ENCODE data around the gene TBC1D22A.

TBC1D22A gene

DNA sequence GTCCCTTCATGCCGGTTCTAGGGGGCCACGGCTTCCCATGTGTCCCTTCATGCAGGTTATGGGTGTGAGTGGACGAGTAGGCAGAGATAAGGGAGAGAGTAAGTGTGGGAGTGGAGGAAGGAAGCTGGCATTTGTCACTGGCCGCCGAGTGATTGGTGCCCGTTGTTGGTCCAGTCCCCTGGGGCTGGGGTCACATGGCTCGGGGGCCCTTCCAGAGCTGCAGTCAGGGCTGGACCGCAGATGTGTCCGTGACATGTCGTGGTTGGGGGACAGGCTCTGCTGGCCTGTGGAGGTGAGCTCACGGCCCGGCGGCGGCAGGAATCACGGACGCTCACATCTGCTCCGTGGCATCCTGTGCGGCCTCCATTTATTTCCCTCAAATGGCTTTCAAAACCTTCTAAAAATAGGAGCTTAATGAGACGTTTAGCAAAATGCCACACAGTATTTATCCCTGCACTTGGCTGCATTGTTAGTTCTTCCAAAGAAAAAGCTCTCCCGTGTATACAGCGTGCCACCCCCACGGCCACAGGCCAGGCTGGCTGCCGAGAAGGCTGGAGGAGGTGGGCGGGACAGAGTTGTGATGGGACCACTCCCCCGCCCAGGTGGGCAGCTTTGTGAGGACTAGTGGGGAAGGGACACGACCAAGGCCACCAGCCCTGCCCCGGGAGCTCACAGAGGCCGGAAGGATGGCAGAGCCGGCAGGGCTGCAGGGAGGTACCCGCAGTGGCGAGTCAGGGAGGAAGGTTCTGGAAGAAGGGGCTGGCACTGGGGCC, 386.7 kb downstream of the TBC1D22A start:
- no peak overlapping the region for H3K4me3 ChIP-seq (ENCODE audit: low read depth, low read length)
- TF ChIP-seq CTCF (IDR thresholded peaks at IDR 0.05; ENCODE audit: control insufficient read depth, extremely low read depth, insufficient read depth) = no peak
- DNase-seq (ENCODE audit: low read depth) = no peak

DNA sequence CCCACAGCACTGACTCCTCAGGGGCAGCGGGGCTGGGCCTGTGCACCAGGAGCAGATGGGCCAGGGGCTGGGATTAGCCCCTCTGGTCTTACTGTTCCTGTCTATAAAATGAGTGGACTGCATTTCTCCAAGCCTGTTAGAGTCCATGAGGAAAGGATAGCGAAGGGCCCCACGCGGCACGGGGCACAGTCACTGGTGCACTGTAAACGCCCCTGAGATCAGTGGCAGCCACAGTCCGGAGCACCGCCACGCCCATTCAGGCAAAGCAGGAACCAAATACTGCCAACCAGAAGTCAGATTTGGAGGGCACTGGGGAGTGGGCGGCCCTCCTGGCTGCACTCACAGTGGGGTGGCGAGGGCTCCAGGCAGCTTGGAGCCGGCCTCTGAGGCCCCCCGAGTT, 387.5 kb downstream of the TBC1D22A start:
- TF ChIP-seq CTCF (IDR thresholded peaks at IDR 0.05; ENCODE audit: control insufficient read depth, extremely low read depth, insufficient read depth) = no peak
- H3K4me3 ChIP-seq (ENCODE audit: low read depth, low read length) = no peak overlapping the region
- DNase-seq (ENCODE audit: low read depth) = no peak

GRCh38 chr22:47150426-47150825, 388.0 kb downstream of the TBC1D22A start:
- no peak for DNase-seq (ENCODE audit: low read depth)
- no peak overlapping the region for H3K4me3 ChIP-seq (ENCODE audit: low read depth, low read length)
- no peak for TF ChIP-seq CTCF (IDR thresholded peaks at IDR 0.05; ENCODE audit: control insufficient read depth, extremely low read depth, insufficient read depth)

- no peak for TF ChIP-seq CTCF (IDR thresholded peaks at IDR 0.05; ENCODE audit: control insufficient read depth, extremely low read depth, insufficient read depth)
- H3K4me3 ChIP-seq (ENCODE audit: low read depth, low read length) = no peak overlapping the region
- no peak for DNase-seq (ENCODE audit: low read depth)
These were observed 388.6 kb downstream of the TBC1D22A start for GRCh38 chr22:47151064-47151463.

- TF ChIP-seq CTCF (IDR thresholded peaks at IDR 0.05; ENCODE audit: control insufficient read depth, extremely low read depth, insufficient read depth) = no peak
- DNase-seq (ENCODE audit: low read depth) = no peak
- H3K4me3 ChIP-seq (ENCODE audit: low read depth, low read length) = no peak overlapping the region
These were observed 389.0 kb downstream of the TBC1D22A start for GRCh38 chr22:47151490-47151889.

DNA sequence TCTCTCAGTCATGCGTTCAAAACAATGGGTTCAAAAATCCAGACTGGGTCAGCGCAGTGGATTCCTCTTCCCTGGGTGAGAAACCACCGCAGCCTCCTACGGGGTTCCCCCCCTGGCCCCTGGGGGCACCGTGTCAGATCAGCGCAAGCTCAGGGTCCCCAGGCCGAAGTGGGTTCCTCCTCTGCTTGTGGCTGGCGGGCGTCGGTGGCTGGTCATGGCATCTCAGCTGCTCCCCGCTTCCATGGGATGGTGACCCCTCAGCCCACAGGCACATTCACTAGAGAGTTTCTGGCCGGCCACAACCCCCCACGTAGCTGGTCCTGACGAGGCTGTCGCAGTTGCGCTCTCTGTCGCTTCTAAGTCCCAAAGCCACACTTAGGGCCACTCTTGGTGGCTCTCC, 389.8 kb downstream of the TBC1D22A start:
- no peak for TF ChIP-seq CTCF (IDR thresholded peaks at IDR 0.05; ENCODE audit: control insufficient read depth, extremely low read depth, insufficient read depth)
- H3K4me3 ChIP-seq (ENCODE audit: low read depth, low read length) = no peak overlapping the region
- no peak for DNase-seq (ENCODE audit: low read depth)

DNA sequence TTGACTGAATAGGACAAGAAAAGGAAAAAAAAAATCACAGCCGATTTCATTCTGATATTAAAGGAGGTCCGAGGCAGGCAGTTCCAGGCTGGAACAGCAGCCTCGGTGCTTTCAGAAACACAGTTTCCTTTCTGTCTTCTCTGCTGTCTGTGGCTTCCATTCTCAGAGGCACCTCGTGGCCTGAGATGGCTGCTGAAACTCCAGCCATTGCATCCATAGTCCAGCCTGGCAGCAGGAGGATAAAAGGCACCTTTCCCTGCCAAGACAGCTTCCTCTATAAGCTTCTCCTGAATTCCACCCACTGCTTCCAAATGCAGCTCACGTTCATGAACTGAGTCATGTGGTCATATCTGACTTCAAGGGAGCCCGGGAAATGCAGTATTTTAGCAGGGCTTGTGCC, 390.5 kb downstream of the TBC1D22A start:
- no peak for TF ChIP-seq CTCF (IDR thresholded peaks at IDR 0.05; ENCODE audit: control insufficient read depth, extremely low read depth, insufficient read depth)
- DNase-seq (ENCODE audit: low read depth) = no peak
- H3K4me3 ChIP-seq (ENCODE audit: low read depth, low read length) = no peak overlapping the region
